Measurements from ENCODE around the gene TPK1.
"Not testable (repeated sequence)": the region's sequence is repeated elsewhere in the genome, so short reads cannot be mapped to it uniquely, and the experiment has no call there.

TPK1 gene

DNA sequence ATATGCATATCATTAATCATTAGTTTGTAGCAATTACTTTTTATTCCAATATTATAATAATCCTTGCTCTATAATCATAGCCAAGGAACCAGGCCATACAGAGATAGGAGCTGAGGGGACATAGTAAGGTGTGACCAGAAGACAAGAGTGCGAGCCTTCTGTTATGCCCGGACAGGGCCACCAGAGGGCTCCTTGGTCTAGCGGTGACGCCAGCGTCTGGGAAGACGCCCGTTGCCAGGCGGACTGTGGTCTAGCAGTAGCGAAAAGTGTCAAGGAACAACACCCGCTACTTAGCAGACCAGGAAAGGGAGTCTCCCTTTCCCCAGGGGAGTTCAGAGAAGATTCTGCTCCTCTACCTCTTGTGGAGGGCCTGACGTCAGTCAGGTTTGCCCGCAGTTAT lies 109.0 kb downstream of the TPK1 start:
- H4K8ac ChIP-seq (ENCODE audit: low read length); H3K4me3 ChIP-seq (ENCODE audit: insufficient read depth in 1 of 2, low read depth in 1 of 2, low read length in 2 of 2); H3K36me3 ChIP-seq (ENCODE audit: control insufficient read depth in 1 of 2, insufficient read depth in 2 of 2, low read depth in 1 of 2, low read length in 2 of 2); H4K91ac ChIP-seq (ENCODE audit: low read length); H3K27me3 ChIP-seq (ENCODE audit: control insufficient read depth in 1 of 2, insufficient read depth in 1 of 2, low read length in 2 of 2); H3K4me1 ChIP-seq (ENCODE audit: control insufficient read depth, insufficient read depth, low read depth, low read length); H2AFZ ChIP-seq (ENCODE audit: low read depth, low read length); DNase-seq; H2BK120ac ChIP-seq (ENCODE audit: low read depth, low read length); H3K4ac ChIP-seq (ENCODE audit: low read depth in 1 of 2, low read length in 2 of 2); H3K23ac ChIP-seq (ENCODE audit: low read length in 2 of 2); H2BK12ac ChIP-seq (ENCODE audit: low read length in 2 of 2); H3K27ac ChIP-seq (ENCODE audit: low read length, poor library complexity, severe bottlenecking); H2AK5ac ChIP-seq (ENCODE audit: low read length, severe bottlenecking); H3K9me3 ChIP-seq (ENCODE audit: control insufficient read depth, low read length); H3K18ac ChIP-seq (ENCODE audit: low read depth in 1 of 2, low read length in 2 of 2); H2BK15ac ChIP-seq (ENCODE audit: low read depth, poor library complexity, severe bottlenecking); H3K9ac ChIP-seq (ENCODE audit: low read length); H3K79me1 ChIP-seq (replicated peaks; ENCODE audit: low read length, poor library complexity, severe bottlenecking); H2BK5ac ChIP-seq (ENCODE audit: low read depth, low read length, poor library complexity, severe bottlenecking); H3K14ac ChIP-seq (ENCODE audit: low read length in 2 of 2); H3K4me2 ChIP-seq (ENCODE audit: low read length, poor library complexity, severe bottlenecking): not testable (repeated sequence)
- 83% methylated on average over 10 of the region's 12 CpGs for WGBS

DNA sequence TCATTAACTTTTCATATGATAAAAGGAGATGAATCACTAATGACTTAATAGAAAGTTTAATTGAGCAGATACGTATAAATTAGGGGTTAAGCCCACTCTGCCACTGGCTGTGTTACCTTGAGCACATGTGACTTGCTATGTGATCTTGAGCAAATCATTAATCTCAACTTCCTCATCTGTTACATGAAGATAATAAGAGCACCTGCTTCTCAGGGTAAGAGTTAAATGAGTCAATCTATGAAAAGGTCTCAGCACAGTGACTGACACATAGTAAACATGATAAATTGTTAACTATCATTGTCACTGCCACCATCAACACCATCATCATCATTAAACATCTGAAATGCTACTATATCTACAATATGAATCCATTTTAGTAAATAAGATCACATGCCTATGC lies 110.8 kb downstream of the TPK1 start:
- H2AK5ac ChIP-seq (ENCODE audit: low read length, severe bottlenecking) = no peak overlapping the region
- H3K18ac ChIP-seq (ENCODE audit: low read depth in 1 of 2, low read length in 2 of 2) = no peak overlapping the region
- no peak overlapping the region for H3K14ac ChIP-seq (ENCODE audit: low read length in 2 of 2)
- H2AFZ ChIP-seq (ENCODE audit: low read depth, low read length) = no peak overlapping the region
- no peak overlapping the region for H2BK5ac ChIP-seq (ENCODE audit: low read depth, low read length, poor library complexity, severe bottlenecking)
- H2BK12ac ChIP-seq (ENCODE audit: low read length in 2 of 2) = no peak overlapping the region
- H3K9me3 ChIP-seq (ENCODE audit: control insufficient read depth, low read length) = no peaks in the 10 kb centered on the region
- H2BK15ac ChIP-seq (ENCODE audit: low read depth, poor library complexity, severe bottlenecking) = no peak overlapping the region
- H4K91ac ChIP-seq (ENCODE audit: low read length) = no peak overlapping the region
- no peak overlapping the region for H4K8ac ChIP-seq (ENCODE audit: low read length)
- no peak for DNase-seq
- H3K4me1 ChIP-seq (ENCODE audit: control insufficient read depth, insufficient read depth, low read depth, low read length) = peaks cover 1% of the 10 kb centered on the region
- H3K36me3 ChIP-seq (ENCODE audit: control insufficient read depth in 1 of 2, insufficient read depth in 2 of 2, low read depth in 1 of 2, low read length in 2 of 2) = no peaks in the 10 kb centered on the region
- no peak overlapping the region for H3K27ac ChIP-seq (ENCODE audit: low read length, poor library complexity, severe bottlenecking)
- no peak overlapping the region for H3K4me3 ChIP-seq (ENCODE audit: insufficient read depth in 1 of 2, low read depth in 1 of 2, low read length in 2 of 2)
- no peaks in the 10 kb centered on the region for H3K79me1 ChIP-seq (replicated peaks; ENCODE audit: low read length, poor library complexity, severe bottlenecking)
- WGBS = no CpG with 5 or more reads among the region's 1 CpG
- no peaks in the 10 kb centered on the region for H3K27me3 ChIP-seq (ENCODE audit: control insufficient read depth in 1 of 2, insufficient read depth in 1 of 2, low read length in 2 of 2)
- no peak overlapping the region for H3K23ac ChIP-seq (ENCODE audit: low read length in 2 of 2)
- H3K9ac ChIP-seq (ENCODE audit: low read length) = no peak overlapping the region
- no peak overlapping the region for H2BK120ac ChIP-seq (ENCODE audit: low read depth, low read length)
- H3K4me2 ChIP-seq (ENCODE audit: low read length, poor library complexity, severe bottlenecking) = no peak overlapping the region
- H3K4ac ChIP-seq (ENCODE audit: low read depth in 1 of 2, low read length in 2 of 2) = no peak overlapping the region

DNA sequence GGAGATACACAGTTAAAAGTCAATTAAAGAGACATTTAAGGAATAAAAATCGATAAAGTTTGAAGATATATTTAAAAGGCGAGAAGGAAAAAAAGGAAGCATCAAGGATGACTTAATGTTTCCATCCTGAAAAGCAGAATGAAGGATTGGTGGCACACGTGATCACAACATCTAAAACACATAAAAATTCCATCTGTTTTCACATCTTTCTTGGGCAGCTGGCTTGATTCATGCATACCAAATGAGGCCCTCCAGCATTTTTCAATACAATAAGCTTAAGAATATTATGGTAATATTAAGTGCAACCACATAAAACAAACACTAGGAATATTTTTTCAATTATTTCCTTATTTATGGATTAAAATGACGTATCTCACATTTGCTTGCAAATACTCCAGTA lies 112.6 kb downstream of the TPK1 start:
- Histone ChIP-seq H3K9ac (ENCODE audit: low read length) (no peak overlapping the region), H2AK5ac (ENCODE audit: low read length, severe bottlenecking) (no peak overlapping the region), H3K27ac (ENCODE audit: low read length, poor library complexity, severe bottlenecking) (no peak overlapping the region), H3K79me1 (replicated peaks; ENCODE audit: low read length, poor library complexity, severe bottlenecking) (no peaks in the 10 kb centered on the region), H4K8ac (ENCODE audit: low read length) (no peak overlapping the region), H3K27me3 (ENCODE audit: control insufficient read depth in 1 of 2, insufficient read depth in 1 of 2, low read length in 2 of 2) (no peaks in the 10 kb centered on the region), H2BK120ac (ENCODE audit: low read depth, low read length) (no peak overlapping the region), H3K4me2 (ENCODE audit: low read length, poor library complexity, severe bottlenecking) (no peak overlapping the region), H4K91ac (ENCODE audit: low read length) (no peak overlapping the region), H2AFZ (ENCODE audit: low read depth, low read length) (no peak overlapping the region), H3K36me3 (ENCODE audit: control insufficient read depth in 1 of 2, insufficient read depth in 2 of 2, low read depth in 1 of 2, low read length in 2 of 2) (no peaks in the 10 kb centered on the region), H2BK12ac (ENCODE audit: low read length in 2 of 2) (no peak overlapping the region), H2BK5ac (ENCODE audit: low read depth, low read length, poor library complexity, severe bottlenecking) (no peak overlapping the region), H2BK15ac (ENCODE audit: low read depth, poor library complexity, severe bottlenecking) (no peak overlapping the region), H3K9me3 (ENCODE audit: control insufficient read depth, low read length) (no peaks in the 10 kb centered on the region), H3K4me3 (ENCODE audit: insufficient read depth in 1 of 2, low read depth in 1 of 2, low read length in 2 of 2) (no peak overlapping the region), H3K14ac (ENCODE audit: low read length in 2 of 2) (no peak overlapping the region), H3K23ac (ENCODE audit: low read length in 2 of 2) (no peak overlapping the region), H3K18ac (ENCODE audit: low read depth in 1 of 2, low read length in 2 of 2) (no peak overlapping the region), H3K4me1 (ENCODE audit: control insufficient read depth, insufficient read depth, low read depth, low read length) (peaks cover 1% of the 10 kb centered on the region), H3K4ac (ENCODE audit: low read depth in 1 of 2, low read length in 2 of 2) (no peak overlapping the region)
- no peak for DNase-seq
- 80% methylated on average over 3 of the region's 4 CpGs for WGBS

DNA sequence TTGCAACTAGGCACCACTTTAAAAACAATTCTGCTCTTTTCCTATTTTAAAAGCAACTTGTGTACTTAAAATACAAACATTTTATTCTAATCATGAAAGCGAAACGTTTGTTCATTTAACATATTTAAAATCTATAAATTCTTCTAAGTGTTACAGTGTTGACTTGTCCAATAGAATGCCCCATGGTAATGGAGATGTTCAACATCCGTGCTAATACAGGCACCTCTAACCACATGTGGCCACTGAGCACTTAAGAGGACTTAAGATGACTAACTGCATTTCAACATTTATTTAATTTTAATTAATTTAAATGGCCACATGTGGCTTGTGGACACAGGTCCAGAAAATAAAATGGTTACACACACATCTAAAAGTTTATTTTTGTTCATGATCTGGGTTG lies 115.1 kb downstream of the TPK1 start:
- WGBS = 83% methylated on average over 1 of the region's 3 CpGs
- Histone ChIP-seq H2BK12ac (ENCODE audit: low read length in 2 of 2) (no peak overlapping the region), H3K36me3 (ENCODE audit: control insufficient read depth in 1 of 2, insufficient read depth in 2 of 2, low read depth in 1 of 2, low read length in 2 of 2) (no peaks in the 10 kb centered on the region), H3K27me3 (ENCODE audit: control insufficient read depth in 1 of 2, insufficient read depth in 1 of 2, low read length in 2 of 2) (no peaks in the 10 kb centered on the region), H2BK120ac (ENCODE audit: low read depth, low read length) (no peak overlapping the region), H3K9ac (ENCODE audit: low read length) (no peak overlapping the region), H3K4ac (ENCODE audit: low read depth in 1 of 2, low read length in 2 of 2) (no peak overlapping the region), H2AFZ (ENCODE audit: low read depth, low read length) (no peak overlapping the region), H3K4me3 (ENCODE audit: insufficient read depth in 1 of 2, low read depth in 1 of 2, low read length in 2 of 2) (no peak overlapping the region), H3K4me2 (ENCODE audit: low read length, poor library complexity, severe bottlenecking) (no peak overlapping the region), H3K9me3 (ENCODE audit: control insufficient read depth, low read length) (no peaks in the 10 kb centered on the region), H3K79me1 (replicated peaks; ENCODE audit: low read length, poor library complexity, severe bottlenecking) (peaks cover 2% of the 10 kb centered on the region), H2BK15ac (ENCODE audit: low read depth, poor library complexity, severe bottlenecking) (no peak overlapping the region), H4K91ac (ENCODE audit: low read length) (no peak overlapping the region), H3K14ac (ENCODE audit: low read length in 2 of 2) (no peak overlapping the region), H3K18ac (ENCODE audit: low read depth in 1 of 2, low read length in 2 of 2) (no peak overlapping the region), H3K23ac (ENCODE audit: low read length in 2 of 2) (no peak overlapping the region), H3K27ac (ENCODE audit: low read length, poor library complexity, severe bottlenecking) (no peak overlapping the region), H2AK5ac (ENCODE audit: low read length, severe bottlenecking) (no peak overlapping the region), H2BK5ac (ENCODE audit: low read depth, low read length, poor library complexity, severe bottlenecking) (no peak overlapping the region), H3K4me1 (ENCODE audit: control insufficient read depth, insufficient read depth, low read depth, low read length) (peaks cover 1% of the 10 kb centered on the region), H4K8ac (ENCODE audit: low read length) (no peak overlapping the region)
- no peak for DNase-seq

Measured in mesenchymal stem cell (in vitro differentiated cells and primary cell).